HCT116 (cell line): Measurements from ENCODE around the gene AKR7A2. TPM values are rescaled to one million over a fixed set of nuclear protein-coding genes. Genes with fewer than 3 reads are reported as not detected.

ENCODE experiments used
- ATAC-seq: fragments of 200-7000 bp; cut with Tn5 transposase; 2 replicates; pipeline ENCODE4 v1.9.1; 2020; ENCODE audit warnings: mild to moderate bottlenecking, moderate library complexity
- BruUV-seq: library from RNA; stranded (reverse); fragments of 400-500 nt; replicated peaks from 2 replicates; lab custom pipeline; 2021; lab: Mats Ljungman, UMichigan
- CTCF ChIA-PET: fragments of 300-600 bp; sonication (Branson Sonifier 250); formaldehyde crosslinking; loops from one replicate; lab custom pipeline; 2021; ENCODE audit warnings: antibody characterized with exemption; lab: Charles Lee
- POLR2A ChIA-PET: fragments of 300-600, 350-600 bp; sonication (Branson Sonifier 250); formaldehyde crosslinking; loops from one replicate; lab custom pipeline; 2021; ENCODE audit warnings: antibody characterized with exemption; lab: Charles Lee
- RAD21 ChIA-PET, 2 experiments: fragments of 300-600 bp; sonication (Branson Sonifier 250); formaldehyde crosslinking; loops; one replicate each; lab custom pipeline; 2023; ENCODE audit warnings: low total read pairs in 2 of 2; ENCODE audit not compliant: uncharacterized antibody in 2 of 2, unreplicated experiment in 2 of 2, low non-redundant PET in 1 of 2; lab: Charles Lee
- DNase-seq: peaks from one replicate; pipeline ENCODE4 v3.0.0-alpha.2; 2010; ENCODE audit warnings: low read depth, low spot score
- H2AFZ ChIP-seq: fragments of 200-600 bp; shearing (Covaris generic), sonication (generic); 2 replicates; pipeline ENCODE4 v1.6.1; 2017; ENCODE audit warnings: low read depth, mixed run types, mixed read lengths, antibody characterized with exemption, low read length; ENCODE audit not compliant: poor library complexity, severe bottlenecking
- H3K27ac ChIP-seq: 2 replicates; pipeline ENCODE4 v1.5.1; 2012; ENCODE audit warnings: low read depth, low read length
- H3K27me3 ChIP-seq: fragments of 200-600 bp; sonication (generic); 2 replicates; pipeline ENCODE4 v1.6.1; 2016; ENCODE audit warnings: mixed run types, low read length, mixed read lengths; ENCODE audit not compliant: insufficient read depth
- H3K36me3 ChIP-seq, 2 experiments: fragments of 200-500 bp in 1 of 2; fragments of 200-600 bp in 1 of 2; sonication (Bioruptor generic) in 1 of 2; sonication (generic) in 1 of 2; 2 replicates each; pipeline versions ENCODE4 v1.5.1 to v1.6.1; 2014 to 2016; ENCODE audit warnings: low read length in 2 of 2, inconsistent platforms in 1 of 2, mixed read lengths in 1 of 2, mixed run types in 1 of 2; ENCODE audit not compliant: insufficient read depth in 2 of 2, control insufficient read depth in 1 of 2
- H3K4me1 ChIP-seq, 2 experiments: fragments of 200-600 bp in 1 of 2; sonication (generic) in 1 of 2; 2 replicates each; pipeline versions ENCODE4 v1.5.1 to v1.6.1; 2012 to 2017; ENCODE audit warnings: low read length in 2 of 2, inconsistent platforms in 1 of 2, mild to moderate bottlenecking in 1 of 2, mixed read lengths in 1 of 2, mixed run types in 1 of 2, moderate library complexity in 1 of 2; ENCODE audit not compliant: insufficient read depth in 2 of 2, control insufficient read depth in 1 of 2
- H3K4me2 ChIP-seq: fragments of 200-600 bp; sonication (generic); 2 replicates; pipeline ENCODE4 v1.6.1; 2017; ENCODE audit warnings: mixed run types, low read length, mixed read lengths
- H3K4me3 ChIP-seq, 2 experiments: fragments of 200-600 bp in 1 of 2; sonication (generic) in 1 of 2; replicated peaks in 1 of 2; 2 replicates each; pipeline ENCODE4 v1.5.1; 2011 to 2016; ENCODE audit warnings: low read length in 2 of 2, control low read depth in 1 of 2, low read depth in 1 of 2, mild to moderate bottlenecking in 1 of 2, mixed read lengths in 1 of 2, mixed run types in 1 of 2
- H3K79me2 ChIP-seq: fragments of 200-600 bp; sonication (generic); 2 replicates; pipeline ENCODE4 v1.6.1; 2017; ENCODE audit warnings: mild to moderate bottlenecking, mixed run types, low read length, moderate library complexity, mixed read lengths; ENCODE audit not compliant: insufficient read depth
- H3K9ac ChIP-seq: fragments of 200-600 bp; sonication (generic); 2 replicates; pipeline ENCODE4 v1.6.1; 2016; ENCODE audit warnings: low read length, mixed read lengths
- H3K9me2 ChIP-seq: fragments of 200-600 bp; sonication (generic), shearing (Covaris generic); 2 replicates; pipeline ENCODE4 v1.6.1; 2017; ENCODE audit warnings: mixed run types, mild to moderate bottlenecking, moderate library complexity; ENCODE audit not compliant: insufficient read depth
- H3K9me3 ChIP-seq, 2 experiments: fragments of 200-500 bp in 1 of 2; fragments of 200-600 bp in 1 of 2; sonication (Bioruptor generic) in 1 of 2; sonication (generic) in 1 of 2; 2 replicates each; pipeline ENCODE4 v1.6.1; 2014 to 2017; ENCODE audit warnings: low read length in 2 of 2, mixed read lengths in 2 of 2, inconsistent platforms in 1 of 2, low read depth in 1 of 2, mild to moderate bottlenecking in 1 of 2, mixed run types in 1 of 2, moderate library complexity in 1 of 2; ENCODE audit not compliant: control insufficient read depth in 1 of 2, insufficient read depth in 1 of 2
- H4K20me1 ChIP-seq: fragments of 200-600 bp; sonication (generic), shearing (Covaris generic); 2 replicates; pipeline ENCODE4 v1.6.1; 2017; ENCODE audit warnings: mixed run types, mild to moderate bottlenecking, moderate library complexity; ENCODE audit not compliant: insufficient read depth
- CTCF ChIP-seq, 3 experiments: fragments of 200-600 bp in 1 of 3; sonication (generic) in 1 of 3; IDR thresholded peaks in 2 of 3; conservative IDR thresholded peaks in 1 of 3; 2 replicates each; pipeline ENCODE4 v1.5.1; 2012 to 2017; ENCODE audit warnings: low read depth in 2 of 3, low read length in 2 of 3, antibody characterized with exemption in 1 of 3, borderline replicate concordance in 1 of 3, control low read depth in 1 of 3, mild to moderate bottlenecking in 1 of 3, mixed read lengths in 1 of 3, mixed run types in 1 of 3, moderate library complexity in 1 of 3; ENCODE audit not compliant: insufficient read depth in 1 of 3
- EZH2 ChIP-seq: fragments of 200-600 bp; sonication (generic); IDR thresholded peaks from 2 replicates; pipeline ENCODE4 v1.6.1; 2017; ENCODE audit warnings: antibody characterized with exemption, mixed run types
- EZH2phosphoT487 ChIP-seq: fragments of 200-600 bp; IDR thresholded peaks from 2 replicates; pipeline ENCODE4 v1.6.1; 2018; ENCODE audit warnings: antibody characterized with exemption, borderline replicate concordance
- FOSL1 ChIP-seq: IDR thresholded peaks from 2 replicates; pipeline ENCODE4 v1.6.1; 2012; ENCODE audit warnings: low read depth
- JUND ChIP-seq: IDR thresholded peaks from 2 replicates; pipeline ENCODE4 v1.6.1; 2012
- MAX ChIP-seq: IDR thresholded peaks from 2 replicates; pipeline ENCODE4 v1.6.1; 2012
- POLR2A ChIP-seq: IDR thresholded peaks from 2 replicates; pipeline ENCODE4 v1.7.0; 2011; ENCODE audit warnings: borderline replicate concordance; ENCODE audit not compliant: insufficient read depth, insufficient read length; ENCODE audit errors: extremely low read depth
- RAD21 ChIP-seq: IDR thresholded peaks from 2 replicates; pipeline ENCODE4 v1.6.1; 2012; ENCODE audit warnings: low read depth, mild to moderate bottlenecking
- REST ChIP-seq: IDR thresholded peaks from 2 replicates; pipeline ENCODE4 v1.6.1; 2012; ENCODE audit warnings: low read depth
- SIN3A ChIP-seq: IDR thresholded peaks from 2 replicates; pipeline ENCODE4 v1.6.1; 2012; ENCODE audit warnings: low read depth
- TCF7L2 ChIP-seq: IDR thresholded peaks from 2 replicates; pipeline ENCODE4 v1.7.0; 2011; ENCODE audit warnings: borderline replicate concordance, inconsistent platforms; ENCODE audit not compliant: insufficient read depth, insufficient read length; ENCODE audit errors: extremely low read depth
- ZBTB33 ChIP-seq: IDR thresholded peaks from 2 replicates; pipeline ENCODE4 v1.6.1; 2011; ENCODE audit warnings: mild to moderate bottlenecking, low read length, moderate library complexity; ENCODE audit not compliant: insufficient replicate concordance; ENCODE audit errors: extremely low read depth
- ZNF274 ChIP-seq: fragments of 200-500 bp; sonication (Bioruptor generic); IDR thresholded peaks from 2 replicates; pipeline ENCODE4 v1.6.1; 2014; ENCODE audit warnings: mild to moderate bottlenecking, low read depth, low read length, inconsistent platforms
- intact Hi-C: fragments of 100-400 bp; cut with micrococcal nuclease; formaldehyde crosslinking; loops from 2 replicates; pipeline ENCODE4 v1.10.0; 2022
- total RNA-seq: library from RNA; stranded (reverse); gene quantifications from one replicate; pipeline ENCODE4 v1.2.1, GENCODE V29; 2021; ENCODE audit not compliant: unreplicated experiment

Gene AKR7A2
- total RNA-seq, 1 experiment from 2014 or later = 90.8 TPM

- TF ChIP-seq REST = no peak
- TF ChIP-seq ZNF274 = no peak
Measured at GRCh38 chr1:19349999-19350398, 38.1 kb upstream of the AKR7A2 start (continued).

GRCh38 chr1:19348441-19349198 is 36.7 kb upstream of the AKR7A2 start:
- RAD21 ChIA-PET = no interaction called here

More at GRCh38 chr1:19348441-19349198, 36.7 kb upstream of the AKR7A2 start:
- H3K9me3 ChIP-seq = no peaks in the 10 kb centered on the region
- H3K4me1 ChIP-seq = no peaks in the 10 kb centered on the region
- ChIA-PET POLR2A (no interaction called here), CTCF (interaction anchor here (1.4 kb wide), 1 partner anchor 305 kb away, joined by 6 read pairs; no protein-coding TSS in a partner anchor)
- TF ChIP-seq SIN3A = no peak
- TF ChIP-seq JUND = no peak
- no peak for TF ChIP-seq EZH2
- TF ChIP-seq ZNF274 = no peak
- no peak for TF ChIP-seq CTCF (IDR thresholded peaks at IDR 0.05 in 2 of 3, conservative IDR thresholded peaks at IDR 0.05 in 1 of 3; ENCODE audit: borderline replicate concordance in 1 of 3, insufficient read depth in 1 of 3, low read depth in 2 of 3, low read length in 2 of 3)
- TF ChIP-seq TCF7L2 = no peak
- TF ChIP-seq EZH2phosphoT487 = no peak
- TF ChIP-seq POLR2A = no peak
- TF ChIP-seq ZBTB33 = no peak
- TF ChIP-seq RAD21 = no peak
- no peak for TF ChIP-seq FOSL1
- TF ChIP-seq MAX = no peak
- H3K79me2 ChIP-seq = no peaks in the 10 kb centered on the region
- no peaks in the 10 kb centered on the region for H3K27me3 ChIP-seq
- no peak overlapping the region for H3K4me3 ChIP-seq
- H2AFZ ChIP-seq = no peak overlapping the region
- DNase-seq (no peak), ATAC-seq (no peak)
- intact Hi-C loops = no loop called here
- no TSS peak for BruUV-seq
- no peaks in the 10 kb centered on the region for H3K9me2 ChIP-seq
- H3K36me3 ChIP-seq = 0 out of 4 replicates have a peak, but pooled peaks cover 0 to 6% of the 10 kb centered on the region in 2 experiments
- no peak overlapping the region for H3K4me2 ChIP-seq
- H4K20me1 ChIP-seq = no peaks in the 10 kb centered on the region
- no peak overlapping the region for H3K9ac ChIP-seq
- H3K27ac ChIP-seq = no peak overlapping the region
